ENCODE results near the gene BTBD6.
"Not testable (repeated sequence)": the region's sequence is repeated elsewhere in the genome, so short reads cannot be mapped to it uniquely, and the experiment has no call there.

The BTBD6 gene

DNA sequence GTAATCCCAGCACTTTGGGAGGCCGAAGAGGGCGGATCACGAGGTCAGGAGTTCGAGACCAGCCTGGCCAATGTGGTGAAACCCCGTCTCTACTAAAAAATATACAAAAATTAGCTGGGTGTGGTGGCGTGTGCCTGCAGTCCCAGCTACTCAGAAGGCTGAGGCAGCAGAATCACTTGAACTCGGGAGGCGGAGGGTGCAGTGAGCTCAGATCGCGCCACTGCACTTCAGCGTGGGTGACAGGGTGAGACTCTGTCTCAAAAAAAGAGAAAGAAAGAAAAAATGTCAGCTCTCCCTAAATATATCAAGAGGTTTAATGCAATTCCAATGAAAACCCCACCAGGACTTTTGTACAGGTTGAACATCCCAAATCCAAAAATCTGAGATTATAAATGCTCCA, 49.0 kb downstream of the BTBD6 start:
- not testable (repeated sequence) for DNase-seq (ENCODE audit: low spot score)

- DNase-seq (ENCODE audit: low spot score): no peak
Observed at GRCh38 chr14:105299654-105300541, 51.6 kb downstream of the BTBD6 start.

Data from AG08395 (cell line).